Panc1 (cell line): ENCODE measurements around the gene DGKD. TPM values are rescaled to one million over a fixed set of nuclear protein-coding genes. Genes with fewer than 3 reads are reported as not detected.

ENCODE experiments used
- ATAC-seq: fragments of 200-7000 bp; cut with Tn5 transposase; 2 replicates; pipeline ENCODE4 v1.9.1; 2020; ENCODE audit warnings: mild to moderate bottlenecking, moderate library complexity
- BruUV-seq: library from RNA; stranded (reverse); fragments of 400-500 nt; replicated peaks from 2 replicates; lab custom pipeline; 2021; lab: Mats Ljungman, UMichigan
- CTCF ChIA-PET: fragments of 300-600 bp; sonication (Branson Sonifier 250); formaldehyde crosslinking; loops from one replicate; lab custom pipeline; 2022; ENCODE audit warnings: antibody characterized with exemption; lab: Charles Lee
- POLR2A ChIA-PET: fragments of 300-600 bp; sonication (Branson Sonifier 250); formaldehyde crosslinking; loops from one replicate; lab custom pipeline; 2022; ENCODE audit warnings: antibody characterized with exemption; lab: Charles Lee
- DNase-seq: peaks from one replicate; pipeline ENCODE4 v3.0.0-alpha.2; 2010; ENCODE audit warnings: low read depth, low spot score
- H3K27ac ChIP-seq: 2 replicates; pipeline ENCODE4 v1.5.1; 2011; ENCODE audit warnings: mild to moderate bottlenecking, low read length, inconsistent platforms
- H3K27me3 ChIP-seq: fragments of 200-500 bp; sonication (Bioruptor generic); 2 replicates; pipeline ENCODE4 v1.6.0; 2014; ENCODE audit warnings: low read length, inconsistent platforms; ENCODE audit not compliant: control insufficient read depth, insufficient read depth
- H3K36me3 ChIP-seq: fragments of 200-500 bp; sonication (Bioruptor generic); 2 replicates; pipeline ENCODE4 v1.5.1; 2014; ENCODE audit warnings: inconsistent platforms, mild to moderate bottlenecking, low read length, moderate library complexity; ENCODE audit not compliant: control insufficient read depth, insufficient read depth
- H3K4me1 ChIP-seq: 2 replicates; pipeline ENCODE4 v1.5.1; 2011; ENCODE audit warnings: inconsistent platforms, mild to moderate bottlenecking, low read length, moderate library complexity; ENCODE audit not compliant: control insufficient read depth, insufficient read depth
- H3K4me3 ChIP-seq, 2 experiments: 2 replicates each; pipeline ENCODE4 v1.5.1; 2011 to 2012; ENCODE audit warnings: low read depth in 2 of 2, low read length in 2 of 2, mild to moderate bottlenecking in 2 of 2, inconsistent platforms in 1 of 2, moderate library complexity in 1 of 2
- H3K9me3 ChIP-seq: fragments of 200-500 bp; sonication (Bioruptor generic); 2 replicates; pipeline ENCODE4 v1.5.1; 2014; ENCODE audit warnings: low read depth, mild to moderate bottlenecking, inconsistent platforms, low read length, moderate library complexity; ENCODE audit not compliant: control insufficient read depth, insufficient read depth
- CTCF ChIP-seq: fragments of 450-650 bp; IDR thresholded peaks from 2 replicates; pipeline ENCODE4 v1.5.1; 2017; ENCODE audit warnings: mild to moderate bottlenecking
- POLR2AphosphoS5 ChIP-seq: IDR thresholded peaks from 2 replicates; pipeline ENCODE4 v1.6.1; 2012; ENCODE audit warnings: mild to moderate bottlenecking, low read depth, low read length, moderate library complexity
- REST ChIP-seq, 2 experiments: IDR thresholded peaks; 2 replicates each; pipeline ENCODE4 v1.6.1; 2011 to 2012; ENCODE audit warnings: low read depth in 2 of 2, control low read depth in 1 of 2, low read length in 1 of 2, mild to moderate bottlenecking in 1 of 2, moderate library complexity in 1 of 2; ENCODE audit not compliant: insufficient read depth in 1 of 2
- SIN3A ChIP-seq: IDR thresholded peaks from 2 replicates; pipeline ENCODE4 v1.6.1; 2012; ENCODE audit warnings: low read depth, mild to moderate bottlenecking, low read length, moderate library complexity, borderline replicate concordance; ENCODE audit not compliant: insufficient read depth
- TCF7L2 ChIP-seq: IDR thresholded peaks from 2 replicates; pipeline ENCODE4 v1.6.1; 2011; ENCODE audit warnings: mild to moderate bottlenecking, low read depth, low read length, inconsistent platforms
- in situ Hi-C: cut with HindIII; loops from 2 replicates; pipeline ENCODE4 v1.10.0; 2016; ENCODE audit warnings: low sequenced_read_pairs, low pct_unique_long_range_greater_than_20kb
- intact Hi-C: fragments of 100-400 bp; cut with micrococcal nuclease; formaldehyde crosslinking; loops from one replicate; pipeline ENCODE4 v1.10.0; 2022; ENCODE audit not compliant: unreplicated experiment
- total RNA-seq: library from RNA; stranded (reverse); gene quantifications from one replicate; pipeline ENCODE4 v1.2.1, GENCODE V29; 2021; ENCODE audit not compliant: unreplicated experiment

The DGKD gene
- total RNA-seq, 1 experiment from 2014 or later, result 89.0 TPM

GRCh38 chr2:233417282-233417681, 63.0 kb downstream of the DGKD start:
- Histone ChIP-seq H3K4me3 (no peak overlapping the region), H3K27me3 (no peaks in the 10 kb centered on the region), H3K27ac (peak overlapping the region; percentile 80), H3K36me3 (no peaks in the 10 kb centered on the region), H3K4me1 (peaks cover 94% of the 10 kb centered on the region), H3K9me3 (peaks cover 3% of the 10 kb centered on the region; the same call in 1 of the 2 replicates)
- no peak for TF ChIP-seq TCF7L2
- no peak for TF ChIP-seq CTCF
- TF ChIP-seq POLR2AphosphoS5, result no peak
- no peak for TF ChIP-seq SIN3A
- TF ChIP-seq REST (IDR thresholded peaks at IDR 0.05; ENCODE audit: insufficient read depth in 1 of 2, low read depth in 2 of 2, low read length in 1 of 2), result no peak
- CTCF ChIA-PET, result no interaction called here
- in situ Hi-C loops, result no loop called here
- POLR2A ChIA-PET, result no interaction called here
- intact Hi-C loops, result no loop called here
- no TSS peak for BruUV-seq
- ATAC-seq (no peak), DNase-seq (no peak)

GRCh38 chr2:233418052-233418760, 63.9 kb downstream of the DGKD start:
- Histone ChIP-seq H3K9me3 (no peaks in the 10 kb centered on the region), H3K4me3 (peak overlapping the region; percentile 24 to 68; a peak in 3 of 4 replicates), H3K36me3 (no peaks in the 10 kb centered on the region), H3K27ac (peak overlapping the region; percentile 80), H3K4me1 (peaks cover 95% of the 10 kb centered on the region), H3K27me3 (no peaks in the 10 kb centered on the region)
- ATAC-seq (peak; percentile 0; the same call in 1 of the 2 replicates), DNase-seq (no peak)
- BruUV-seq, result no TSS peak
- intact Hi-C loops, result no loop called here
- no peak for TF ChIP-seq CTCF
- no peak for TF ChIP-seq SIN3A
- no peak for TF ChIP-seq POLR2AphosphoS5
- TF ChIP-seq REST (IDR thresholded peaks at IDR 0.05; ENCODE audit: insufficient read depth in 1 of 2, low read depth in 2 of 2, low read length in 1 of 2), result no peak
- no peak for TF ChIP-seq TCF7L2
- in situ Hi-C loops, result no loop called here
- ChIA-PET POLR2A (no interaction called here), CTCF (interaction anchor here (0.9 to 1.5 kb wide), 2 partner anchors 25 to 415 kb away, joined by 3 to 4 read pairs; no protein-coding TSS in a partner anchor)
